Dedifferentiated amniotic fluid mesenchymal stem cell (primary cell): ENCODE data around the gene VPS37C.
"Not testable (repeated sequence)": the region's sequence is repeated elsewhere in the genome, so short reads cannot be mapped to it uniquely, and the experiment has no call there.

Experiments used
- DNase-seq: peaks from one replicate; pipeline ENCODE4 v3.0.0-alpha.2; 2016; ENCODE audit errors: extremely low spot score

VPS37C gene

DNA sequence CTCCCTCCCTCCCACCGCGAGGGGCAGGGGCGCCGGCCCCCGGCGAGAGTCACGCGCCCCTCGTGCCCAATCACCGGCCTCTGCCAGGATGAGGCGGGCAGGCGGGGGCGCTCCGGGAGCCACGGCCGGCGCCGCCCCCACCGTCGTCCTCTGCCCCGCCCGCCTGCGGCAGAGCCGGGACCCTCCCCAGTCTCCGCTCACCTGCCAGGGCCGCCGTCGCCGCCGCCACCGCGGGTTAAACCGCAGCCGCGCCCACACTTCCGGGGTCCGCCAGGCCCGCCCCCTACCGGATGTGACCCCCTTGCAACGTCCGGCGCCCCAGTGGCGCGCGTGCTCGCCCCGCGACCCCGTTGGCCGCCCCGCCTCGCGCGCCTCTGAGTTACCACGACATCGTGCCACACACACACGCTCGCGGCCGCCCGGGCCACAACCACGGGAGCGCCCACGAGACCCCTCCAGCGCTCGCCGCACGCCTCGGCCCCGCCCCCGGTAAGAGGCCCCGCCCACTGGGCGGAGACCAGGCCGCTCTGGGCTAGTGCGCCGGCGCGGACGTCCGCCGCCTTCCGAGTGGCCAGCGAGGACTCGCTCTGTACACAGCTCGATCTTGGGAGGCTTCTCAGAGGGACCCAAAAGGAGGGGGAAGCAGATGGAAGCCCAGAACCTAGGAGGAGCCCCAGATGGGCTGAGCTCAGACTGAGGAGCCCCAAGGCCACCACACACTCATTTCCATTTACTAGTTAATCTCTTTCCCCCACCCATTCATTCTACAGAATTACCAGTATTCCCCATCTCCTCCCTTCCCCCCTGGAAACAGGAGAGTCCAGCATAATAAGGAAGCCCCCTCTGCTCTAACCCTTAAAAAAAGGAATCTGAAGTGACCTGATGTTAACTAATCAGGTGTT lies at the start of gene VPS37C:
VPS37C (minus strand) TSS at position 237 of the 902 bp plus-strand sequence. CDS start 22,597 bp downstream, outside the sequence.
- DNase-seq = peak; percentile 87

- not testable (repeated sequence) for DNase-seq
Observed at GRCh38 chr11:61210629-61211028, 49.4 kb upstream of the VPS37C start.

GRCh38 chr11:61207636-61208310 lies 46.5 kb upstream of the VPS37C start:
- not testable (repeated sequence) for DNase-seq

- DNase-seq = not testable (repeated sequence)
Observed at GRCh38 chr11:61204502-61205059, 43.4 kb upstream of the VPS37C start.

- not testable (repeated sequence) for DNase-seq
Observed at GRCh38 chr11:61203873-61204272, 42.6 kb upstream of the VPS37C start.

DNA sequence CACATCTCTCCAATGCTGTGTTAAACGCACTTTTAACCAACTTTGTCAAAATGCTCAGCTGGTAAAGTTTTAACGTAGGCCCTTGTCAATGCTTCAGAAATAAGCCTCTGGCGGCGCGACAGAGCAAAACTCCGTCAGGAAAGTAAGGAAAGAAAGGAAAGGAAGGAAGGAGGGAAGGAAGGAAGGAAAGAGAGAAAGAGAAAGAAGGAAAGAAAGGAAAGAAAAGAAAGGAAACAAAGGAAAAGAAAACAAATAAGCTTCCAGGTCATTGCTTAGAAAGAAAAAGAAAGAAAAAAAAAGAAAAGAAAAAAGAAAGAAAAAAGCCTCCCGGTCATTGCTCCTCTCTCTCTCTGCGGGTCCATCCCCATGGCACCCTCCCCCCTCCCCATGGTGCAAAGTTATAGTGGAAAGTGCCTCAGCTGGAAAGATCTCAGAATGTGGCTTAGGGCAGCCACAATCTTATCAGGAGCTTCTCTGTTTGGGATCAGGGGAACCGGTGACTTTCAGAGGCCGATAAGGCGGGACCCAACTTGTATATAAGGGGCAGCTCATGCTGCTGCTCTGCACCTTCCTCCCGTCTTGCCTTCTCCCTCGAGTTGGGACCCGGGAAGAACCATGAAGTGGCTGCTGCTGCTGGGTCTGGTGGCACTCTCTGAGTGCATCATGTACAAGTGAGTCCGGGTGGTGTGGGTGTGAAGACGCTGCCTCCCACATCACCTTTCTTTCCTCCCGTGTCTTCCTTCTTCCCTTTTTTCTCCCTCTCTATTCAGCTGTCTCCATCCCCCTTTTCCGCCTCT lies 41.9 kb upstream of the VPS37C start, which contains the start of gene PGA3:
PGA3 (plus strand) TSS at position 566 of the 797 bp plus-strand sequence; CDS start at position 616, 50 bp downstream.
- DNase-seq = not testable (repeated sequence)

DNA sequence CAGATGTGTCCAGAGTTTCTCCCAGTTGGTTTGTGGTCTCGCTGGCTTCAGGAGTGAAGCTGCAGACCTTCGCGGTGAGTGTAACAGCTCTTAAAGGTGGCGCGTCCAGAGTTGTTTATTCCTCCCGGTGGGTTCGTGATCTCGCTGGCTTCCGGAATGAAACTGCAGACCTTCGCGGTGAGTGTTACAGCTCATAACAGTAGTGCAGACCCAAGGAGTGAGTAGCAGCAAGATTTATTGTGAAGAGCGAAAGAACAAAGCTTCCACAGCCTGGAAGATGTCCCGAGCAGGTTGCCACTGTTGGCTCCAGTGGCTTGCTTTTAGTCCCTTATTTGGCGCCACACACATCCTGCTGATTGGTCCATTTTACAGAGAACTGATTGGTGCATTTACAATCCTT lies 40.2 kb upstream of the VPS37C start:
- DNase-seq = no peak

DNA sequence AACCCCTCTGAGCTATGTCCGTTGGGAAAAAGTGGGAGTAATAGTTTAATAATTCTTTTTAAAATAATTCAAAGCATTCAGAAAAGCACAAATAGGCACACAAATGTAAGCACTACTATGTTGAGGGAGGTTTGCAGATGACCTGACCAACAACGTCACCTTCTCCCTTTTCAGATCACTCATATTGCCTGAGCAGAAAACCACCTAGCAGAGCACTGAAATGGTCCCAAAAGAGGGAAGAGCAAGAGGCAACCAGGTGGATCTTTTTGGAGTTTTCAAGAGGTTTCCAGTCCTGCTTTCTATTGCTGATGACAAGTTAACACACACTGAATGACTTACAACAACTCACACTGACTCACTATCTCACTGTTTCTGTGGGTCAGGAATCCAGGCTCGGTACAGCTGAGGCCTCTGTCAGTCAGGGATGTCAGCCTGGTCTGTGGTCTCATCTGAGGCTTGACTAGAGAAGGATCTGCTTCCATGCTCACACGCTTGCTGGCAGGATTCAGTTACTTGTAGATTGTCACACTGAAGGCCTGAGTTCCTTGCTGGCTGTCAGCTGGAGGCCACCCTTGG lies 37.8 kb upstream of the VPS37C start:
- no peak for DNase-seq

DNA sequence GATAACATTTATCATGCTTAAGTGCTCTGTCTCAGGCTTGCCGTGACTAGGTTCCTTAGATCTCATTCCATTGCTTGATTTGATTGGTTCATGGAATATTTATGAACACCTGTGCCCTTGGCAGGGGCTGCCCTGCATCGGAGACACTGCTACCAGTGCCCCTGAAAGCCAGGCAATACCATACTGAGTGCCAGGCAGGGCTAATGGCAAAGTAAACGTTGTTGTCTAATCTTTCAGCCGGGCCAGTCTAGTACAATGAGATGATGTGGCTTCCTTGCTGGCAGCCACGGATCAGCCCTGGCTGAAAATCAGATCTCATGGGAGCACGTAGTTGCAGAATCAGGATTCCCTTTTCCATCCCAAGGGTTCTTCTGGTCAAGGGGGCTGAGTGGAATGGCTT lies 37.1 kb upstream of the VPS37C start:
- no peak for DNase-seq

DNA sequence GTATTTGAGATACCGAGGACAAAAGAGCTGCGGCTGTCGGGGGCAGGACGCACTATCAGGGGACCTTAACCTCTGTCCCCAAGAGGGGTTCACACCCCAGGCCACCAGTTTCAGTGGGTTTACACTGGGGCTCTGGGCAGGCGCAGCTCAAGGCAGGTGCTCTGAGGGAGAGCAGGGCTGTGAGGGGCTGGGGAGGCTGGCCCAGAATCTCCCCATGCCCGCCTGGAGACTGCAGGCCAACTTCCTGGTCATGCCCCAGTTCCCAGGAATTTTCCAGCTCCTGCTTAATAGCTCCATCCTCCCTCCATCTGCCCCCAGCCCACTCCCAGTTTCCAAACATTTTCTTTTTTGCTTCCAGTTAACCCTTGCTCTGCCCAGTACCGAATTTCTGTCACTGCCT lies 34.5 kb upstream of the VPS37C start:
- DNase-seq = no peak

GRCh38 chr11:61194981-61195695 lies 33.9 kb upstream of the VPS37C start:
- DNase-seq = no peak

DNA sequence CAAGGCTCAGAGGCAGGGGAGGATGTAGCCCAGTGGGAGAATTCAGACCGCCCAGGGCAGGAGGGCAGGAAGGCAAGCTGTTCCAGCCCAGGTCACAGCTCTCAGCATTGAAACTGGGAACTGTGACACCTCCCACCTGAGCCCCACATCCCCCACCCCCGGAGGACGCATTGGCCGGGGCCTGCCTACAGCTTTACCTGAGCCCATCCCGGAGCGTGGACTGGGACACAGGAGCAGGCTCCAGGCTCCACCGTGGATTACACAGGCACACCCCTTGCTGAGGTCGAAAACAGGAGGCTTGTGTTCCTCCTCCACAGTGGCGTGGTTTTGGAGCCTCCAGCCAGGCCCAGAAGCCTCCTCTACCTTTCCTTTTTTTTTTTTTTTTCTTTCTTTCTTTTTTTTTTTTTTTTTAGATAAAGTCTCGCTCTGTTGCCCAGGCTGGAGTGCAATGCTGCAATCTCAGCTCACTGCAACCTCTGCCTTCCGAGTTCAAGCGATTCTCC lies 33.0 kb upstream of the VPS37C start:
- DNase-seq = no peak

- DNase-seq = no peak
Observed at GRCh38 chr11:61193596-61193995, 32.4 kb upstream of the VPS37C start.

DNA sequence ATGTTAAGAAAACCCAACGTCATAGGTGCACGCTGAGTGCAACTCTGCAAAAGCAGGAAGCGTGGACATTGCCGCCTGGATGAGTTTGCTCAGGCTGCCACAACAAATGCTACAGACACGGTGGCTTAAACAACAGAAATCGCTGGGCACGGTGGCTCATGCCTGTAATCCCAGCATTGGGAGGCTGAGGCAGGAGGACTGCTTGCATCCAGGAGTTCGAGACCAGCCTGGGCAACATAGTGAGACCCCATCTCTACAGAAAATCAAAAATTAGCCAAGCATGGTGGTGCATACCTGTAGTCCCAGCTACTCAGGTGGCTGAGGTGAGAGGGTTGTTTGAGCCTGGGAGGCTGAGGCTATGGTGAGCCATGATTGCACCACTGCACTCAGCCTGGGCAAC lies 28.7 kb upstream of the VPS37C start:
- DNase-seq = no peak

DNA sequence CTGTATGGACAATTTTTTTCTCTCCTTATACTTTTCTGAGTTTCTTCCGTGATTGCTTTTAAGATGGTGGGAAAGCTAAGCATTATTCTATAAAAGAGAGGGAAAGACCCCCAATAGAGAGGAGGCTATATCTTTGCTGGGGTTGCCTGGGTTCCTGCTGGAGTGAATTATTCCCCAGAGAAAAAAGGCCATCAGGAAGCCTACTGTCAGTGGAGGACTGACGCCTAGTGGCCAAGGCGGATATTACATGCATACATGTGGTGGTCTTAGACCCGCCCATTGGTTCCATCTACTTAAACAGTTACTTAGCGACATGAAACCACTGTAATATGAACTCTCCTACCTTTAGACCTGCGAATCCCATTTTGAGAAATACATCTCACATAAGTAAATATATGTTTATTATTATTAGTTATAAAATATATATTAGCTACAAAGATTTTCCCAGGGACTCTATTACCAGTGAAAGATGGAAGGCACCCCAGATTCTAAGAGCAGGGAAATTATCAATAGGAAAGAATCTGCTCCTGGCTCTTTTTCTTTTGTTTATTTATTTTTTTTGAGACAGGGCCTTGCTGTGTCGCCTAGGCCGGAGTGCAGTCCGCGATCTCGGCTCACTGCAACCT lies 26.4 kb upstream of the VPS37C start:
- DNase-seq = peak; percentile 68

- no peak for DNase-seq
Observed at GRCh38 chr11:61186504-61186903, 25.3 kb upstream of the VPS37C start.

DNA sequence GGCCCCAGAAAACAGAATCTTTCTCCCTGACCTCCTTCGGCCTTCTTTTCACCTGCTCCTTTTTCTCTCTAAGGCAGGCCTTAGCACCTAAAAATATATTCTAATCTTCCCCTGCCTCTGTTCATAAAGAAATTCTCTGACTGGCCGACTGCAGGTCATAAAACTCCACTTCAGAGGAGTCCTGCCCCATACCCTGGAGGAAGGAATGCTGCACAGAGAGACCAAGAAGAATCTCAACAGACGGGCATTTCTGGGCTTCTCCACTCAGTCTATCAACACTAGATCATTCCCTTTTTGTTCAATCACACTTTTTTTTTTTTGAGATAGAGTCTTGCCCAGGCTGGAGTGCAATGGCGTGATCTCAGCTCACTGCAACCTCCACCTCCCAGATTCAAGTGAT lies 22.4 kb upstream of the VPS37C start:
- DNase-seq = no peak

GRCh38 chr11:61181489-61181888 lies 20.3 kb upstream of the VPS37C start:
- no peak for DNase-seq

- not testable (repeated sequence) for DNase-seq
Observed at GRCh38 chr11:61180205-61180604, 19.0 kb upstream of the VPS37C start.

- DNase-seq = no peak
Observed at GRCh38 chr11:61176446-61176845, 15.2 kb upstream of the VPS37C start.
